TTC549 (cell line): ENCODE results near the gene SLC25A5.
"Not testable (repeated sequence)": the region's sequence is repeated elsewhere in the genome, so short reads cannot be mapped to it uniquely, and the experiment has no call there.

Source experiments
- FAIRE-seq: peaks from 2 replicates; lab custom pipeline; 2012; peaks lifted over from hg19 to GRCh38; lab: Jason Lieb, UNC

The SLC25A5 gene

DNA sequence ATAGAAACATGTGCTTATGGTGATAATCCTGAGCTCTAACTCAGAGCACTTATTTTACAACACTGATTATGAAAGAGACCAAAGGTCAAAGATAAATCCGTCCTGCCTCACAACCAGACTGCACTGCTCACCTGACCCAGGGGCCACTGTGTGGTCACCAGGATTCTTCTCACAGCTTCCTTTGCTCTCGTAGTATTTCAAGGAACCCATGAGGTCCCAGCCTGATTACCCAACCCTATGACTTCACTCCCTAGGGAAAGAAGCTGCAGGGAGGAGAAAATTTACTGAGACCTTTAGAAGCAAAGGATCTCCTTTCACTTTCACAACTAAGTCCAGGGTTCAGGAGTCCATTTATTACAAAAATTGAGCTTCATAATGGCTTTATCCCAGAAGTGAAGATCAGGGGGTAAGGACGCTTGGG lies 9.6 kb downstream of the SLC25A5 start:
- no peak for FAIRE-seq

DNA sequence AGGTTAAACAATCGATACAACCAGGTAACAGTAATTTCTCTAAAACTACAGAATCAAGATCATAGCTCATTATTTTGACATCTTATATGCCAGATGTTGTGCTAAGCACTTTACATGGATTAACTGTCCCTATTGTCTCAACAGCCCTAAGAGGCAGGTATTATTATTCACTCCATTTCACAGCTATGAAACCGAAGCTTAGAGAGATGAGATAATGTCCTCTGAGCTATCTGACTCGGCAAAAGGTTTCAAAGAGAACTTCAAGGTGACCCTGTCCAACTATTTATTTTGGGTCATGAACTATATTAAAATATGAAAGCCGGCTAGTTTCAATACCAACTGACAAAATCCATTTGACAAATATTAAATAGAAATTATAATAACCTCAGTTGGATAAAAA lies 10.3 kb downstream of the SLC25A5 start:
- FAIRE-seq, result no peak

DNA sequence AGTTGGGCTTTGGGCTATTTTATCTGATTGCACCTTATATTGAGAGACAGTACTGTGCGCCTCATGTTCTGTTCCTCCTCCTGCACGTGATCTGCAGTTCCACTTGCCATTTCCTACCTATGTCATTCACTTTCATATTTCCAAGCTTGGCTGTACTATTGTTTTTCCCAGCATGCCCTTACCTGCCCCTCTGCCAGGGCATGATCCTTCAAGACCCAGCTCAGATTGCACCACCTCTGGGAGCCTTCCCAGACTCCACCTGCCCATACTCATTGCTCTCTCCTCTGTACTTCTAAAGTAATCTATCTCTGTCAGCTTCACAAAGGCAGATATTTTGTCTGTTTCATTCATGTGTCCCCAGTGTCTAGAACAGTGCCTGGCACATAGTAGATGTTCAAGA lies 11.6 kb downstream of the SLC25A5 start:
- no peak for FAIRE-seq

DNA sequence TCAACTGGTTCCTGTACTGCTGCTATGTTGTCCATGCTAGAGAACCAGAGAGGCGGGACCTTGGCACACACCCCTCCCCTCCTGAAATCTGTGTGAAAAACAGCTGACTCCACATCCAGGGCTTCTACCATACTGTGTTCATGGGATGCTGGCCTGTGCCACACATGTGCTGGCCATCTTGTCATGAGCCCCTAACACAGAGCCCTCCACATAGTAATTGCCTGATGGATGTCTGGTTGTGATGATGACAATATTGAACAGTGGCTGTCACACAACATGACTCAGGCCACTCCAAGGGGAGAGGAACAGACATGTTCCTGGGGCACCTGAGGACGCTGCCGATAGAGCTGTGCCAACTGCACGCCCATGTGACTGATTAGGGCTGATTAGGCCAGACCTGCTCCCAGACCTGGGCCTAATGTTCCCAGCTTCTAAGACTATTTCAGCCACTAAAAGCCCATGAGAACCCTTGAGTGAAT lies 13.1 kb downstream of the SLC25A5 start:
- FAIRE-seq, result no peak

DNA sequence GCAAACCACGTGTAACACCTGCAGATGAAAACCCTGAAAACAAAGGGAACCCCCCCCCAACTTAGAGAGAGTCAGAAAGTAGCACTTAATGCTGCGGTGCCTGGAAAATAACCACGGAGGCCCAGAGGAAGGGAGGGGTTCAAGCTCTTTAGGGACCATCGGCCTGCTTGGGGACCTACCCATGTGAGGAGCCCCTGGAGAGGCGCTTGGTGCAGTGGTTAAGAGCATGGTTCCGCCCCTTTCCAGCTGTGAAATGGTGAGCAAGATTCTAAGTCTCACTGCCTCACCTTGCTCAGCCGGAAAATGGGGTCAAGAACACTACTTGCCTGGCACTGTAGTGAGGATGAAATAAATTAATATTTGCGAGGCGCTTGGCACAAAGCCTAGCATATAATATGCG lies 13.8 kb downstream of the SLC25A5 start:
- FAIRE-seq, result no peak

DNA sequence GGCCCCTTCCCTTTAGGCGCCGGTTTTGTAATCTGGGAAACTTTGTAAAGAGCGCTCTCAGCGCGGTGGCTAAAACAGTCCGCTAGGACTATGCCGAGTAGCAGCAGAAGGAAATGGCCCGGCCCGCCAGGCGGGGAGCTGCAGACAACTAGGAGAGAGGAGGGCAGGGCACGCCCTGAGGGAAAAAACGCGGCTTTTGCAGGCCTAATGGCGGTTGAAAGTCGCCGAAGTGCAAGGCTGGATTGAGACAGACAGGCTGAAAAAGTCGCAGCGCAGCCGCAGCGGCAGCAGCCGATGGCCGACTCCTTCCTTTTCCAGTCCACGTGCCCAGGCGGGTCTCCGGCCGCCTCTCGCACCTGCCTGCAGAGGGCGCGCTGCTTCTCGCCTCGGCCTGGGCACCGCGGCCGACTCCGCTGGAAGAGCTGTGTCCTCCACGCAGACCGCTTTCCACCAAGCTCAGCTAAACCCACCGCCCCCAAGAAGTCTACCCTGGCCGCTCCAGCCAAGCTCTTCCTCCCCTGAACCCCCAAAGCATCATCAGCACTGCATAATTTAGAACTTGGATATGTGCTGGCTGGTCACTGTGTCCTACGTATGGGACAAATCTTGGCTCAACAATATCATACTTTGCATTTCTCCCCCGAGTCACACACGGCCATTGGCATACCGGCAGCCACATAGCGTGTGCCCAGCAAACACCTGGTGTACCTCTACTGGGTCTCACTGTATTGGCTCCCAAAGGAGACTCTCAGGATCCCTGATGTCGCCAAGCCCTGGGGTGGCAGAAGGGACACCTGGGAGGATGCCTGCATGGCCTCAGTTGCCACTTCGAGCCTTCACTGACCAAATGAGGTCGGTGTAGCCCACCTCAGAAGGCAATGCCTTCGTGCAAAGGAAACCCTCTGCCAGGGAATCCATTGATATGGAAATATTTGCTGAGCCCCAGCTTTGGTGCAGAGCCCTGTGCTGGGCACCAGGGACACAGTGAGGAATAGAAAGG lies 14.5 kb downstream of the SLC25A5 start:
- FAIRE-seq, result no peak

DNA sequence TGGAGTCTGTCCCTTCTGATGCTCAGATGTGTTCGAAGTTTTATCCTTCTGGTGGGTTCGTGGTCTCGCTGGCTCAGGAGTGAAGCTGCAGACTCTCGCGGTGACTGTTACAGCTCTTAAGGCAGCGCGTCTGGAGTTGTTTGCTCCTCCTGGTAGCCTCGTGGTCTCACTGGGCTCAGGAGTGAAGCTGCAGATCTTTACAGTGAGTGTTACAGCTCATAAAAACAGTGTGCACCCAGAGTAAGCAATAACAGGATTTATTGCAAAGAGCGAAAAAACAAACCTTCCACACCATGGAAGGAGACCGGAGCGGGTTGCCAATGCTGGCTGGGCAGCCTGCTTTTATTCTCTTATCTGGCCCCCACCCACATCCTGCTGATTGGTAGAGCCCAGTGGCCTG lies 18.5 kb downstream of the SLC25A5 start:
- no peak for FAIRE-seq

DNA sequence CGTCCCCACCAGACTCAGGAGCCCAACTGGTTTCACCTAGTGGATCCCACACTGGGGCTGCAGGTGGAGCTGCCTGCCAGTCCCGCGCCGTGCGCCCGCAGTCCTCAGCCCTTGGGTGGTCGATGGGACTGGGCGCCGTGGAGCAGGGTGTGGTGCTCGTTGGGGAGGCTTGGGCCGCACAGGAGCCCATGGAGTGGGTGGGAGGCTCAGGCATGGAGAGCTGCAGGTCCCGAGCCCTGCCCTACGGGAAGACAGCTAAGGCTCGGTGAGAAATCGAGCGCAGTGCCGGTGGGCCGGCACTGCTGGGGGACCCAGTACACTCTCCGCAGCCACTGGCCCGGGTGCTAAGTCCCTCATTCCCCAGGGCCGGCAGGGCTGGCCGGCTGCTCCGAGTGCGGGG lies 19.5 kb downstream of the SLC25A5 start:
- not testable (repeated sequence) for FAIRE-seq

DNA sequence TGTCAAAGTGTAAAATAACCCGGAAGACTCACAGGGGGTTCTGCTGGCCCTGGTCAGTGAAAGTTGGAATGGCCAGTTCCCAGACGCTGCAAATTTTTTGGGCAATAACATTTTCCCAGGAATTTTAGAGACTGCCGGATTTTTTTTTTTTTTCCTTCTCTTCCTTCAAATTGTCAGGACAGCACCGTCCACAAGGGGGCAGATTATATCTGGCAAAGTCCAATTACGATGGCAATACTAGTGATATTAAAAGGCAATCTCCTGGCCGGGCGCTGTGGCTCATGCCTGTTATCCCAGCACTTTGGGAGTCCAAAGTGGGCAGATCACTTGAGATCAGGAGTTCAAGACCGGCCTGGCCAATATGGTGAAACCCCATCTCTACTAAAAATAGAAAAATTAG lies 20.5 kb downstream of the SLC25A5 start:
- no peak for FAIRE-seq

DNA sequence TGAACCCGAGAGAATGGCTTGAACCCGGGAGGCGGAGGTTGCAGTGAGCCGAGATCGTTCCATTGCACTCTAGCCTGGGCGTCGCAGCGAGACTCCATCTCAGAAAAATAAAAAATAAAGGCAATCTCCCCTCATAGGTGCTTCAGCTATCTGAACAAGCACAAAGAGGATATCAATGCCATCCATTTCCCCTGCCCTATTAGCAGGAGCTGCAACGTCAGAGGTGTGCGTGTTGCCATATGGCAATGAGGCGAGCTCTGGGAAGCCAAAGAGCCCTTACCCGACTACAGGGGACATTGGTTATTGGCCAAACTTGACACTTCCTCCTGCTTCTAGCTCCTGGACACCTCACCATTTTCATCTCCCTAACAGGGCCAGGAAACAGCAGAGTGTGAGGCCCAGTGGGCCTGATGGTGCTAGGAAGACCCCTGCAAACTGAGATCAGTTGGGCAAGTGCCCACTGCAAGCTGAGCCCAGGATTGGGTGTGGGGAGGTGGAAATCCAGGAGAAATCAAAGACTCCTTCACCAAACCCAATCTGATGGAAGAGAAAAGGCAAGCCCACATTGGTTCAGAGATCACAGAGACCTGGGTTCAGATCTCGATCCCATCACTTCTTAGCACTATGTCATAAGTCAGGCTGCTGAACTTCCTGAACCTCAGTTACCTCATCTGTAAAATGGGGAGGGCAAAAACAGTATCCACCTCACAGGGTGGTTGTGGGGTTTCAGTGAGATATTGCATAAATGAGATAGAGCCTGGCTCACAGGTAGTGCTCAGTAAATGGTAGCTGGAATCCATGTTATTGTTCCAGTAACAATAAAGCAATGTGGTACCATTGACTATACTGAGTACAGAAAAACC lies 21.2 kb downstream of the SLC25A5 start:
- no peak for FAIRE-seq

DNA sequence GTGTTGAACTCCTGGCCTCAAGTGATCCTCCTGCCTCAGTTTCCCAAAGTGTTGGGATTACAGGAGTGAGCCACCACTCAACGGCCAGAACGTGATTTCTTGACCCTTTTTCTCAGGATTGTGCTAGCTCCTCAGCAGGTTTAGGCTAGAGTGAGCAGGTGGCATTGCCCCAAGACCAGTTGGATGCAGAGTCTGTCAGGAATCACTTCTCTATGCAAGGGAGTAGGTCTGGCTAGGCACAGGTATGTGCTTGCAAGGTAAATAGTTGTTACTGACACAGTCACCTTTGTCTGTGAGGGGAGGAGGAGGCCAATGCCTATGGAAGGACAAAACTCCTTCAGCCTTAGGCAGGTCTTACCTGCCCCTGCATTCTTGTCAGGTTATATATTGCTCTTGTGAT lies 24.2 kb downstream of the SLC25A5 start:
- FAIRE-seq, result no peak

DNA sequence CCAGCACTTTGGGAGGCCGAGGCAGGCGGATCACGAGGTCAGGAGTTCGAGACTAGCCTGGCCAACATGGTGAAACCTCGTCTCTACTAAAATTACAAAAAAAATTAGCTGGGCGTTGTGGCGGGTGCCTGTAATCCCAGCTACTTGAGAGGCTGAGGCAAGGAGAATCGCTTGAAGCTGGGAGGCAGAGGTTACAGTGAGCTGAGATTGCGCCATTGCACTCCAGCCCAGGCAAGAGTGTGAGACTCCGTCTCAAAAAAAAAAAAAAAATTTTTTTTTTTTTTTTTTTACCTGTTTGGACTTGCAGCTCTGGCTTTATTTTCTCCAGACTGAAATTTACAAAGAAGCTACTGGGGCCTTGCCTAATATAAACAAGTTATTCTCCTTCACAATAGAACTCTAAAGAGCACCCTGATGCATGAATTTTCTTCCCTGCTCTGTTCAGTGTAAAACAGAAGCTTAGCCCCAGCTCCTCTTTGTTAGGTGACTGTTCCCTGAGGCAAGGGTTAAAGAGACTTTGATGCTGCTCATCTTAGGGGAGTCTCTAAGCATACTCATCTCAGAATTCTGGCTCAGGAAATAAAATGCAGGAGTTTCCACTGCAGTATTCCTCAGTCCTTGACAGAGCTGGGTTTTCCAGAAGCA lies 25.7 kb downstream of the SLC25A5 start:
- not testable (repeated sequence) for FAIRE-seq

DNA sequence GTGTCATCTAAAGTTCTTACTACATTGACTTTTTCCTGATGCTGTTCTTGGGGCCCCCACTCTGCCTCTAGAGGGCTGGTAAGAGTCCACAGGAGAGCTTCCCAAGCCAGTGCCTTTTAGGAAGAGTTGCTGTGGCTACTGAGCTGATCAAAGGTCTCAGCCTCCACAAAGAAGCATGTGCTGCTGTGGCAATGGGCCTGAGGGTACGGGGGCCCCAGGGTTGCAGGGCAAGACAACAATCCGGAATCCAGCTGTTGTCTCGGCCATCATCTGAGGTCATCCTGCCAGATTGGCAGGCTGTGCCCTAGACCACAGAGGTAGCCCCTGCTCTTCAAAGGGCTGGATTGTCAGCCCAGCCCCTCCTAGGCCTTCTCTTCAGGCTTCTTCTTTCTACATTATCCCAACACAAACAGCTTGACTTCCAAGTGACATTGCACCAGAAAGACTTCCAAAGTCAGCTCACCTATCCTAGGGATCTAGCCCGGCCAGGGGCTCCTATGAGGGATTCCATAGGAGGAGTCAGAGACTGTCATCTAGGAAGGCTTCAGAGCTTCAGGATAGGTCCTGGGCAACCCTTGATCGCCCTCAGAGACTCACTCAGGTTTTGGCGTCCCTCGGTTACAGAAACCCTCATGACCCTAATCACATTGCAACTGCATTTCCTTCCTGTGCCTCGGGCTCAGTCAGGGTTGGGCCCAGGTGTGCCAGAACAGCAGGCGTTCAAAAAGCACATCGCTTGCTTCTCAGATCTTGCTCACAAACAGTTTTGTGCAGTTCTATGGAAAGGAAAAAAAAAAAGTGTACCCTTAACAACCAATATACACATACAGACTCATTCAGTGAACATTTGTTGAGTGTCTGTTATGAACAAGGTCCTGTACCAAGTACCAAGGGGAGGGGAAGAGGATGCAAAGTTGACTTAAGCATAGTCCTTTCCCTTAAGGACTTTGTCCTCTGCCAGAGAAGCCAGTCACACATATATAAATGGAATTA lies 27.8 kb downstream of the SLC25A5 start:
- FAIRE-seq, result no peak

DNA sequence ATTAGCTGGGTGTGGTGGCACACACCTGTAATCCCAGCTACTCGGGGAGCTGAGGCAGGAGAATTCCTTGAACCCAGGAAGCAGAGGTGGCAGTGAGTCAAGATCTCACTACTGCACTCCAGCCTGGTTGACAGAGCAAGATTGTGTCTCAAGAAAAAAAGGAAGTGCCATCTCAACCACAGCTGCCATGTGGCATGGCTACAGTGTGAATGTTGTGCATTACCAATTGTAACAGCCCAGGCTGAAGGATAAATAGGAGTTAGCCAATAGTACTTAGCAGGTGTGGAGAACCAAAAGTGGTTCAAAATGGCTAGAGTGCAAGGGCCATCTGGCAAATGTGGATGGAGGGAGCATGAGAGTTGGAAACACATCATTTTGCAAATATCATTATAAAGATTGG lies 28.9 kb downstream of the SLC25A5 start:
- no peak for FAIRE-seq

DNA sequence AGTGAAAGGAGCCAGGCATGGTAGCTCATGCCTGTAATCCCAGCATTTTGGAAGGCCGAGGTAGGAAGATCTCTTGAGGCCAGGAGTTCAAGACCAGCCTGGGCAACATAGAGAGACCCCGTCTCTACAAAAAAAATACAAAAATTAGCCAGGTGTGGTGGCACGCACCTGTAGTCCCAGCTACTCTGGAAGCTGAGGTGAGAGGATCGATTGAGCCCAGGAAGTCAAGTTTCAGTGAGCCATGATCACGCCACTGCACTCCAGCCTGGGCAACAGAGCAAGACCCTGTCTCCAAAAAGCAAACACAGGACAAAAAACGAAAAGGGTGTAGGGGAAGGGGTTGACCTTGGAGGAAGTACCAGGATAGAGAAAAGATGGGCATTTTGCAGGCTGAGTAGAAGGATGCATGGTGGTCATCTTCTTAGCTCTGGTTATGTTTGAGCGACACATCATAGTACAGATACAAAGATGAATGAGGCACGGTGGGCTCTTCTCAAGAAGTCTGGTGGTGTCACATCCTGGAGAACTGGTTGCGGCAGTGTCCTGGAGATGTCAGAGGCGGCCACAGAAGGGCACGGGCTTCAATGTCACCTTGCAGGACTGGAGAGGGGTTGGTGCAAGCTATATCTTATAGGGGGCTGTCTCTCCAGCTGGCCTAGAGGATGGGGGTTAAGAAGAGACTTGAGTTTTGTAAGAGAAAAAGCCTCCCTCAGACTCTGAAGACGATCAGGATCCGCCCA lies 32.0 kb downstream of the SLC25A5 start:
- no peak for FAIRE-seq

DNA sequence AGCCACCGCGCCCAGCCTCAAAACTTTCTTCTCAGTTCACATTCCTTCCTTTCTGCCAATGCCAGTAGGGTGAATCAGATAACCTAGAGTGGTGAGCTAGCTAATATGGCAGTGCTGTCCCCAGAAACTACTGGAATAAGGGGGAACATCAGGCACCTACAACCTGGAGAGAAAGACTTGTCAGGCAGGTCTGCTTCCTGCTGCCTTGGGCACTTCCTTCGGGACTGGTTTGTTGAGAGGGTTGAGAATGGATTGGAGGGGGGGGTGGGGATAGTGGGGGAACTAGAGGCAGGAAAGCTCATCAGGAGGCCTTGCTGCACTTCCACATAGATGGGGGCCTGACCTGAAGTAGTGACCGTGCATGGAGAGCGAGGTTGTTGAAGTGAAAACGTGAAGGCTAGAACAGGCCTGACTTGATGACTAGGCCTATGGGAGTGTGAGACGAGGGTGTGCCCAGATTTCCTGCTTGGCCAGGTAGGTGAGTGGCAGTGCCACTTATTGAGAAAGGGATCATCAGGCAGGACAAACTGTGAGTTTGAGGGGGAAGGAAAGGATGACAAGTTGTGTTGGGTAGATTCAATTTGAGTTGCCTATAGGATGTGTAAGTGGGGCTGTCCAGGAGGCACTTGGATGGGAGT lies 33.4 kb downstream of the SLC25A5 start:
- no peak for FAIRE-seq

DNA sequence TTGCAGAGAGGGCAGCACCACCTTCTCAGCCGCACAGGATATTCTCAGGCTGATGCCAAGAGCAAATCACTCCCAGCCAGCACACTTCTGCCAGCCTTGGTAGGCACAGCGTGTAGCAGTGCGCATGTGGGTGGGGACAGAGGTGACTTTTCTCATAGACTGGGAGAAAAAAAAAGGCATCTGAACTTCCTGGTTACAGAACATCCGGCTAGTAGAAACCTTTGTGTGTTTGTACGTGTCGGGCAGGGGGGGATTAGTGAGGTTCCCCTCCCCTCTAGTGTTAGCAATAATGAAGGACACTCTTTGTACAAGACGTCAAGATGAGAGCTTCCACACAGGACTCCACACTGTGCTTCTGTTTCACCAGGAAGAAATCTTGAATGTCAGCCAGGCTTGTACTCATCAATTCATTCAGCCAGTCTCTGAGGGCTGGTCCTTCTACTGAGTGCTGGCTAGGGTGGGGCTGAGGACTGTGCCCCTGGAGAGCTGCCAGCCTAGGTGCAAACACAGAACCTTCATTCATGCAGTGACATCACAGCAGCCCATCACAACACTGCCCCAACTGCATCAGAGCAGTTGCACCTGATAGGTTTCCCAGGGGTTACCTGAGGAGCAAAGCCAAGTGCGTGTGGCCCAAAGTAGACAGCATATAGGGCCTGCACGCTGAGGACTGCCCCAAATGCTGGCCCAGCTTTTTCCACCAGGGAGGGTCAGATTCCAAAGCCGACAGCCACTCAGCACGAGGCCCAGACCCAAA lies 34.7 kb downstream of the SLC25A5 start:
- FAIRE-seq, result no peak

DNA sequence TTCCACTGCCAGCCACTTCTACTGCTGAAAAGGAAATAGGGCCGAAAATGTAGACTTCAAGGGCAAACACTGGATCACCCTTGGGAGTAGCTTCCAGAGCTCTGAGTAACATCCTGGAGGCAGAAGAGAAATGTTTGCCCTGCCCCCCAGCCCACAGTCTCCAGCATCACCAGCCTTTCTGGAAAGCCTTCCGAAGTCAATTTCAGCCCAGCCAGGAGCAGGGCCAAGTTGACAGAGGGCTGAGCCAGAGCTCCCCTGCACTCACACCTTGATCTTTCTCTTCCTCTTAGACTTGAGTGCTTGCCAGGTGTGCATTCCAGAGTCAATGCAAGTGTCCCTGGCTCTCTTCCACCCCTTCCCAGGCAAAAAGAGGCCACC lies 35.2 kb downstream of the SLC25A5 start:
- no peak for FAIRE-seq

DNA sequence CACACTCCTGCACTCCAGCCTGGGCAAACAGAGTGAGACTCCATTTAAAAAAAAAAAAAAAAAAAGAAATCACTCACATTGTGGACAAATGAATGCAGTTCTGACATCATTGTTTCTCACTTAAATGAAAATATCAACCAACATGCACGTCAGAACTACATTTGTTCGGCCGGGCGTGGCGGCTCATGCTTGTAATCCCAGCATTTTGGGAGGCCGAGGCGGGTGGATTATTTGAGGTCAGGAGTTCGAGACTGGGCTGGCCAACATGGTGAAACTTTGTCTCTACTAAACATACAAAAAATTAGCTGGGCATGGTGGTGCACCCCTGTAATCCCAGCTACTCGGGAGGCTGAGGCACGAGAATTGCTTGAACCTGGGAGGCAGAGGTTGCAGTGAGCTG lies 36.9 kb downstream of the SLC25A5 start:
- FAIRE-seq, result not testable (repeated sequence)
